GM23248 (cell line): ENCODE results near the gene ADAMTS5. TPM values are rescaled to one million over a fixed set of nuclear protein-coding genes. Genes with fewer than 3 reads are reported as not detected.

Experiments used
- DNase-seq: peaks from one replicate; pipeline ENCODE4 v3.0.0-alpha.2; 2015
- H2AFZ ChIP-seq: fragments of 200-600 bp; sonication (generic); 2 replicates; pipeline ENCODE4 v1.6.1; 2016; ENCODE audit warnings: antibody characterized with exemption
- H3F3A ChIP-seq: fragments of 200-600 bp; sonication (generic); 2 replicates; pipeline ENCODE4 v1.6.1; 2016; ENCODE audit warnings: mild to moderate bottlenecking, antibody characterized with exemption, mixed run types; ENCODE audit not compliant: insufficient read depth
- H3K27ac ChIP-seq: fragments of 200-600 bp; sonication (generic); 2 replicates; pipeline ENCODE4 v1.5.1; 2016; ENCODE audit warnings: mild to moderate bottlenecking
- H3K27me3 ChIP-seq: fragments of 200-600 bp; sonication (generic); replicated peaks from 2 replicates; pipeline ENCODE4 v1.6.1; 2016; ENCODE audit warnings: mild to moderate bottlenecking; ENCODE audit not compliant: insufficient read depth
- H3K36me3 ChIP-seq: fragments of 200-600 bp; sonication (generic); 2 replicates; pipeline ENCODE4 v1.6.1; 2016; ENCODE audit warnings: low read depth, mild to moderate bottlenecking
- H3K4me1 ChIP-seq: fragments of 200-600 bp; sonication (generic); 2 replicates; pipeline ENCODE4 v1.6.1; 2016; ENCODE audit warnings: mild to moderate bottlenecking; ENCODE audit not compliant: insufficient read depth
- H3K4me2 ChIP-seq: fragments of 200-600 bp; sonication (generic); one replicate; pipeline ENCODE4 v1.6.1; 2016; ENCODE audit warnings: mild to moderate bottlenecking; ENCODE audit not compliant: unreplicated experiment
- H3K4me3 ChIP-seq: fragments of 200-600 bp; sonication (generic); 2 replicates; pipeline ENCODE4 v1.5.1; 2016; ENCODE audit warnings: mild to moderate bottlenecking
- H3K79me2 ChIP-seq: fragments of 200-600 bp; sonication (generic); 2 replicates; pipeline ENCODE4 v1.6.1; 2016; ENCODE audit warnings: mild to moderate bottlenecking; ENCODE audit not compliant: insufficient read depth
- H3K9ac ChIP-seq: fragments of 200-600 bp; sonication (generic); 2 replicates; pipeline ENCODE4 v1.6.1; 2016; ENCODE audit warnings: mild to moderate bottlenecking
- H3K9me2 ChIP-seq: fragments of 200-600 bp; sonication (generic); 2 replicates; pipeline ENCODE4 v1.6.1; 2016; ENCODE audit warnings: mixed run types, mild to moderate bottlenecking, moderate library complexity; ENCODE audit not compliant: insufficient read depth
- H3K9me3 ChIP-seq: fragments of 200-600 bp; sonication (generic); one replicate; pipeline ENCODE4 v1.6.1; 2017; ENCODE audit warnings: low read depth
- H4K20me1 ChIP-seq: fragments of 200-600 bp; sonication (generic); 2 replicates; pipeline ENCODE4 v1.6.0; 2016; ENCODE audit not compliant: insufficient read depth
- EZH2 ChIP-seq: fragments of 200-600 bp; sonication (generic); IDR thresholded peaks from 2 replicates; pipeline ENCODE4 v1.6.1; 2018; ENCODE audit warnings: antibody characterized with exemption, mild to moderate bottlenecking; ENCODE audit not compliant: insufficient read depth, poor library complexity, severe bottlenecking
- EZH2phosphoT487 ChIP-seq: fragments of 200-600 bp; sonication (generic); IDR thresholded peaks from 2 replicates; pipeline ENCODE4 v1.6.1; 2018; ENCODE audit warnings: antibody characterized with exemption, moderate library complexity, mild to moderate bottlenecking, low read depth; ENCODE audit not compliant: insufficient read depth
- WGBS, 2 experiments: methylation state at CpG; one replicate each; pipeline ENCODE4 v1.1.6; 2015 to 2017; ENCODE audit warnings: low lambda C conversion rate in 2 of 2, low coverage in 1 of 2; ENCODE audit errors: missing lambda C conversion rate in 2 of 2; 5-methylcytosine and 5-hydroxymethylcytosine counted together
- in situ Hi-C: fragments of 300-500 bp; cut with MboI; formaldehyde crosslinking; loops from 2 replicates; pipeline ENCODE4 v1.15.0; 2020
- polyA plus RNA-seq: library from polyadenylated mRNA; unstranded; fragments of >200 nt; fragmentation: Nextera tagmentation; extraction: Ambion mirVana; gene quantifications from 2 replicates; pipeline ENCODE4 v1.2.1, GENCODE V29; 2016
- total RNA-seq: library from RNA; depleted of rRNA; stranded (reverse); fragments of >200 nt; shearing (Covaris generic); gene quantifications from 2 replicates; pipeline ENCODE4 v1.2.3, GENCODE V29; 2014

The ADAMTS5 gene
- total and polyA plus RNA-seq, 2 experiments from 2014 or later: 6.5 to 9.6 TPM

DNA sequence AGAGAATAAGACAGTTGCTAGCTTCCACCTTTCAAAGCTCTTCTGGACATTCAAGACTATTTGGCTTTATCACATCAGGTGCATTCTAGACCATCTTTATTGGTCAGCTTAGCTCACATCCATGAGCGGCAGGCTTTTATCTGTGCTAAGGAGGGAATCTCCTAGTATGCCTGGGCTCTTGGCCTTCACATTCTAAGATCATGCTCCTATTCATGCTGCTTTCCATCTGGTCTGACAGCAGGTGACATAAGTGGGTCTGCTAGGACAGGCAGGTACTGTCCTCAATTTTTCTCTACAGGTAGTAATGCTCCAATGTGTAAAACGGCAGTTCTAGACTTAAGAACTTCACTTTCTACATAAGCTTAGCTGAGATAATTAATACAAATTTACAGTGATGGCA, 82.5 kb downstream of the ADAMTS5 start:
- TF ChIP-seq EZH2phosphoT487 (no peak), EZH2 (no peak)
- in situ Hi-C loops: no loop called here
- Histone ChIP-seq H3K9me3 (no peaks in the 10 kb centered on the region), H3K9me2 (no peaks in the 10 kb centered on the region), H4K20me1 (no peaks in the 10 kb centered on the region), H3K79me2 (no peaks in the 10 kb centered on the region), H3K4me3 (no peak overlapping the region), H2AFZ (no peak overlapping the region), H3K9ac (no peak overlapping the region), H3K4me2 (no peak overlapping the region), H3K27me3 (no peaks in the 10 kb centered on the region), H3K4me1 (peaks cover 5% of the 10 kb centered on the region; the same call in 1 of the 2 replicates), H3F3A (peaks cover 10% of the 10 kb centered on the region; the same call in 1 of the 2 replicates), H3K36me3 (no peaks in the 10 kb centered on the region), H3K27ac (no peak overlapping the region)
- 92 to 93% methylated on average over 2 of the region's 2 CpGs for WGBS, 2 experiments
- no peak for DNase-seq

DNA sequence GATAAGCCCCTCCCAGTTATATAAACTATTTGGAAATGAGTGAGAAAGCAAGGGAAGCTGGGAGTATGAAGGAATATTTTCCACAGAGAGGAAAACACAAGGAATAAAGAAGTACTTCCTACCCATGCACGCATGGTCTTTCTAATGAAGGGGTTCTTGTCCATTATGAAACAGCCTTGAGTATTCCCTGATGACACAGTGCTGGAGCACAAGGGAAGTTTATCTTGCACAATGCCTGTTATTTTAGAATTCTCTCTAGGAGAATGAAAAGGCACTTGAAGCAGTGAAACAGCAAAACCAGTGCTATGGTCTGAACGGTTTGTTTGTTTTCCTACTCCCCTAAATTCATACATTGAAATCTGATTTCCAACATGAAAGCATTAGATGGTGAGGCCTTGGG, 83.1 kb downstream of the ADAMTS5 start:
- H3K79me2 ChIP-seq: no peaks in the 10 kb centered on the region
- no peak overlapping the region for H3K4me2 ChIP-seq
- 59 to 71% methylated on average over 2 of the region's 2 CpGs for WGBS, 2 experiments
- no peaks in the 10 kb centered on the region for H4K20me1 ChIP-seq
- peaks cover 10% of the 10 kb centered on the region; the same call in 1 of the 2 replicates for H3F3A ChIP-seq
- in situ Hi-C loops: no loop called here
- no peaks in the 10 kb centered on the region for H3K9me3 ChIP-seq
- H3K36me3 ChIP-seq: no peaks in the 10 kb centered on the region
- no peaks in the 10 kb centered on the region for H3K9me2 ChIP-seq
- H3K4me1 ChIP-seq: peaks cover 5% of the 10 kb centered on the region; the same call in 1 of the 2 replicates
- H3K9ac ChIP-seq: no peak overlapping the region
- TF ChIP-seq EZH2 (no peak), EZH2phosphoT487 (no peak)
- H3K4me3 ChIP-seq: no peak overlapping the region
- DNase-seq: peak; percentile 18
- H3K27me3 ChIP-seq: no peaks in the 10 kb centered on the region
- no peak overlapping the region for H3K27ac ChIP-seq
- no peak overlapping the region for H2AFZ ChIP-seq

DNA sequence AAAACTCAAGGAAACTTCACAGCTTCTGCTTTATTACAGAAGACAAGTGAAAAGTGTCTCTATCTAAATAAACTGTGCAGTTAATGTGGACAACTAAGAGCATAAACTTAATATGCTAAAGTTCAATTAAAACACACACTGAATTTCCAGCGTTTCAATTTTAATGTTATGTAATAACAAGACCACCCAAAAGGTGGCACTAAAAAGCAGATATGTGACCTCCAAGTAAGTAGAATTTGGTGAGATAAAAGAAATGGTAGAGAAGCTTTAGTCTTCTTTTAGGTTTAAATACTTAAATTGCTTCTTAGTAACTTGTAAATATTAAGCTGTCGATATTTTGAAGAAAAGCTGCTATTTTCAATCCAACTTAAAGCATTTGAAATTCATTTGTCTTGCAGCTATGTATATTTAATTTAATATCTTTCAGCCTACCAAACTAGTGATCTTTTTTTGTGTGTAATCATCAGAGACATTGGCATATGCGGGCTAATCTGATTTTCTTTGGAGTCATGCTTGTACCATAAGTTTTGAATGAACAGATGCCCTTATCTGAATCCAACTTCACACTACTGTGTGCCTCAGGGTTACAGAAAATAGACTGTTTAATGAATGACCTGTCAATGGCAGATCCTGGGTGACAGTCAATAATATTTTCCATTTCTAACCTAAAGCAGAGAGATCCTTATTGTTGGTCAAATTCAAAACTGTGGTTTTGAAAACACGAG, 85.2 kb downstream of the ADAMTS5 start:
- no peak for TF ChIP-seq EZH2phosphoT487
- no peak for TF ChIP-seq EZH2
- no peak overlapping the region for H3K9ac ChIP-seq

DNA sequence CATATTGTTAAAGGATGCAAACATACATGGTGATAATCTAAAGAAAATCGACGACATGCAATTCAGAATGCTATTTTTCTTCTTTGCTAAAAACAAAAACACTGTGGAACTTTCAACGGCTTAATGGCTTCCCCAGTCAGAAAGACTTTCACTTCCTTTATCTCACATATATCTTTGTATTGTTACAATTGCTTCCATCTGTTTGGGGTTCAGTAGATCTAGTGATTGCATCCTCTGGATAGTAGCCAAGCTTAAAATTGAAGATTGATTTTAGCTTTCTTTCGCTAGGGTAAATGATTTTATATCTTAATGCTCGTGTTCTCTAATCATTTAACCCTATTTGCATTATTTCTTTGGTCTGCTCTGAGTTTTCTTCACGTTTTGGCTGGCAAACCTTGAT, 89.9 kb downstream of the ADAMTS5 start:
- Histone ChIP-seq H3F3A (no peaks in the 10 kb centered on the region), H3K79me2 (no peaks in the 10 kb centered on the region), H2AFZ (no peak overlapping the region), H3K9me2 (no peaks in the 10 kb centered on the region), H3K4me2 (no peak overlapping the region), H3K36me3 (no peaks in the 10 kb centered on the region), H3K4me3 (no peak overlapping the region), H3K27me3 (no peaks in the 10 kb centered on the region), H3K27ac (no peak overlapping the region), H3K9me3 (no peaks in the 10 kb centered on the region), H4K20me1 (no peaks in the 10 kb centered on the region), H3K9ac (no peak overlapping the region), H3K4me1 (no peaks in the 10 kb centered on the region)
- in situ Hi-C loops: no loop called here
- no peak for TF ChIP-seq EZH2
- no peak for TF ChIP-seq EZH2phosphoT487
- no peak for DNase-seq
- WGBS, 2 experiments: 66 to 69% methylated on average over 6 of the region's 6 CpGs

More for the DNA sequence above, 85.2 kb downstream of the ADAMTS5 start:
- no peaks in the 10 kb centered on the region for H4K20me1 ChIP-seq
- H3K4me3 ChIP-seq: no peak overlapping the region
- H3F3A ChIP-seq: no peaks in the 10 kb centered on the region
- H3K27me3 ChIP-seq: no peaks in the 10 kb centered on the region
- 29 to 38% methylated on average over 4 of the region's 4 CpGs for WGBS, 2 experiments
- H2AFZ ChIP-seq: no peak overlapping the region
- no peak overlapping the region for H3K27ac ChIP-seq
- H3K9me3 ChIP-seq: no peaks in the 10 kb centered on the region
- peak; percentile 56 for DNase-seq
- H3K4me1 ChIP-seq: no peaks in the 10 kb centered on the region
- H3K79me2 ChIP-seq: no peaks in the 10 kb centered on the region
- in situ Hi-C loops: no loop called here
- H3K36me3 ChIP-seq: no peaks in the 10 kb centered on the region
- no peak overlapping the region for H3K4me2 ChIP-seq
- H3K9me2 ChIP-seq: no peaks in the 10 kb centered on the region
